Measurements from ENCODE around the gene VKORC1L1.

VKORC1L1 gene

DNA sequence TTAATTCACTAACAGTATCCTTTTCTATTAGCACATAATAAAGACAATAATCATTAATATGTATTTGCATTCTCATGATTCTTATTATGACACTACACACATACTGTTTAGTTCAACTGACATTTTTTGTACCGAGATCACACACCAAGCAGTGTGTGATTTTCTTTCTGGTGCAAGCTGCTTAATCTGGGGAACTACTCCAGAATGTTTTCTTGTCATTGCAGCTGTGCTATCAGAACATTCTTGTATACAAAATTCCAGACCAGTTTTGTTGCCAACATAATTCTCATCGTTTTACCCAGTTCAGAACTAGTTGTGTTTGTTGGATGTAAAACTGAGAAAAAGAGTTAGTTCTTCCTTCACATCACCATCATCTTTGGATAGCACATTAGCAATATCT lies 37.4 kb downstream of the VKORC1L1 start:
- Histone ChIP-seq H4K8ac (ENCODE audit: low read depth, low read length) (no peak overlapping the region), H3K27ac (replicated peaks; ENCODE audit: low read length) (no peak overlapping the region)
- no CpG with 5 or more reads among the region's 2 CpGs for WGBS, 2 donors (ENCODE audit: extremely low coverage in 2 of 2, insufficient read length in 2 of 2, insufficient replicate concordance in 1 of 2)

DNA sequence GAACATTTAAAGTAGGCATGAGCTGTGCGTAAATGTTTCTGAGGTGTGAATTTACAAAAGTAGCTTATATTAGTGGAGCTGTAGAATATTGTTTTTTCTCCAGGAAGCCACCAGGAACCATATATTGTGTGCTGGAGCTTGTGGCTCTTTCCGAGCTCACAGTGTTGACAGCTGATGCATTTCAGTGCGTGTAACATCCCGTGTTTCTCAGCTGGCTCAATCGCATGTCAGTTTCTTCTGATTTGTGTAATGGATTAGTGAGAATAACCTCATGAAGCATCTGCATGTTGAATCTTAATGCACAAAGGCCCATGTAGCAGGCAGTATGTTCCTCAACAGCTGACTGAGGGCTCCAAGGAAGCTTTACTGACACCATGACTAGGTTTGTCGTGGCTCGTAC lies 39.4 kb downstream of the VKORC1L1 start:
- Histone ChIP-seq H2BK120ac (ENCODE audit: low read depth, low read length) (no peak overlapping the region), H3K4me2 (ENCODE audit: insufficient read depth, low read length, poor library complexity, severe bottlenecking) (no peak overlapping the region), H3K23ac (ENCODE audit: low read depth, low read length, poor library complexity) (no peak overlapping the region), H3K79me1 (ENCODE audit: low read depth, low read length) (no peaks in the 10 kb centered on the region), H4K8ac (ENCODE audit: low read depth, low read length) (no peak overlapping the region), H3K9me3 (replicated peaks in 1 of 2; ENCODE audit: control insufficient read depth in 2 of 2, insufficient read depth in 1 of 2, low read depth in 1 of 2, low read length in 2 of 2) (no peaks in the 10 kb centered on the region), H3K4me1 (ENCODE audit: control insufficient read depth in 2 of 2, insufficient read depth in 1 of 2, low read depth in 1 of 2, low read length in 2 of 2) (no peaks in the 10 kb centered on the region), H3K27ac (replicated peaks; ENCODE audit: low read length) (no peak overlapping the region), H4K91ac (ENCODE audit: low read depth, low read length, poor library complexity) (no peak overlapping the region), H2BK5ac (ENCODE audit: low read length) (no peak overlapping the region), H3K18ac (ENCODE audit: low read length) (no peak overlapping the region), H3K27me3 (ENCODE audit: control insufficient read depth in 3 of 3, insufficient read depth in 3 of 3, low read depth in 1 of 3, low read length in 3 of 3) (no peaks in the 10 kb centered on the region), H2AFZ (ENCODE audit: low read length) (no peak overlapping the region), H3K4ac (ENCODE audit: low read length) (no peak overlapping the region), H2BK15ac (ENCODE audit: low read length) (no peak overlapping the region), H3K4me3 (ENCODE audit: low read length in 2 of 2) (no peak overlapping the region), H2AK5ac (ENCODE audit: low read depth, low read length) (no peak overlapping the region), H2BK12ac (ENCODE audit: low read length) (no peak overlapping the region), H3K36me3 (replicated peaks in 1 of 2; ENCODE audit: control insufficient read depth in 2 of 2, insufficient read depth in 2 of 2, low read length in 2 of 2) (no peaks in the 10 kb centered on the region), H3K14ac (ENCODE audit: low read length) (no peak overlapping the region), H3K9ac (ENCODE audit: low read depth, low read length, poor library complexity) (no peak overlapping the region)
- no CpG with 5 or more reads among the region's 7 CpGs for WGBS, 2 donors (ENCODE audit: extremely low coverage in 2 of 2, insufficient read length in 2 of 2, insufficient replicate concordance in 1 of 2)
- DNase-seq (ENCODE audit: low spot score), result no peak

More for the DNA sequence above, 37.4 kb downstream of the VKORC1L1 start:
- Histone ChIP-seq H3K9ac (ENCODE audit: low read depth, low read length, poor library complexity) (no peak overlapping the region), H3K4me1 (ENCODE audit: control insufficient read depth in 2 of 2, insufficient read depth in 1 of 2, low read depth in 1 of 2, low read length in 2 of 2) (no peaks in the 10 kb centered on the region), H3K79me1 (ENCODE audit: low read depth, low read length) (peaks cover 2% of the 10 kb centered on the region), H4K91ac (ENCODE audit: low read depth, low read length, poor library complexity) (no peak overlapping the region), H2BK5ac (ENCODE audit: low read length) (no peak overlapping the region), H2BK120ac (ENCODE audit: low read depth, low read length) (no peak overlapping the region), H2BK15ac (ENCODE audit: low read length) (no peak overlapping the region), H3K4me2 (ENCODE audit: insufficient read depth, low read length, poor library complexity, severe bottlenecking) (no peak overlapping the region), H3K4me3 (ENCODE audit: low read length in 2 of 2) (no peak overlapping the region), H3K23ac (ENCODE audit: low read depth, low read length, poor library complexity) (no peak overlapping the region), H3K14ac (ENCODE audit: low read length) (no peak overlapping the region), H2BK12ac (ENCODE audit: low read length) (no peak overlapping the region), H2AK5ac (ENCODE audit: low read depth, low read length) (no peak overlapping the region), H3K36me3 (replicated peaks in 1 of 2; ENCODE audit: control insufficient read depth in 2 of 2, insufficient read depth in 2 of 2, low read length in 2 of 2) (no peaks in the 10 kb centered on the region), H3K9me3 (replicated peaks in 1 of 2; ENCODE audit: control insufficient read depth in 2 of 2, insufficient read depth in 1 of 2, low read depth in 1 of 2, low read length in 2 of 2) (no peaks in the 10 kb centered on the region), H3K4ac (ENCODE audit: low read length) (no peak overlapping the region), H2AFZ (ENCODE audit: low read length) (no peak overlapping the region), H3K27me3 (ENCODE audit: control insufficient read depth in 3 of 3, insufficient read depth in 3 of 3, low read depth in 1 of 3, low read length in 3 of 3) (no peaks in the 10 kb centered on the region), H3K18ac (ENCODE audit: low read length) (no peak overlapping the region)
- DNase-seq (ENCODE audit: low spot score), result no peak

DNA sequence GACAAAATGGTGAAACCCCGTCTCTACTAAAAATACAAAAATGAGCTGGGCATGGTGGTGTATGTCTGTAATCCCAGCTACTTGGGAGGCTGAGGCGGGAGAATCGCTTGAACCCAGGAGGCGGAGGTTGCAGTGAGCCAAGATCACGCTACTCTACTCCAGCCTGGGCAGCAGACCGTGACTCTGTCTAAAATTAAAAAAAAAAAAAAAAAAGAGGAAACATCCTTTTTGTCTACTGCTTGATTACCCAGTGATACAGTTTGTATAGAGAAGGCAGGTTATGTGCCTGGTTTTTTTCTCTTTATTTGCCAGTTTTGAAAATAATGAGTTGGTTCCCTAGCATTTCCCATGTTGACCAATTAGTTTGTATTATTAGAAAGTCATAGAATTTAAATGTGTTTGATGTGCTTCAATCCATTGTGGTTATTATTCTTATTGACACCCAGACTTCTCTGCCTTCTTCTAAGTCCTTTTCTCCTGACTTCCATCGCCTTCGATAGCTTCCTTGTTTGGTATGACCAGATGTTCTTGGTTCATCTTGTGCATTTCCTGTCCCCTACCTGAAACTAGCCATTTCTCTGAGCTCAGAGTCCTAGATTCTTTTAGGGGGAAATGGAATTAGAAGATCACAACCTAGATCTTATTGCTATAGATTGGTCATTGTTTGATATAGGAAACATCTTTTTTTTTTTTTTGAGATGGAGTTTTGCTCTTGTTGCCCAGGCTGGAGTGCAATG lies 43.2 kb downstream of the VKORC1L1 start:
- H3K18ac ChIP-seq (ENCODE audit: low read length), result no peak overlapping the region
- no peak overlapping the region for H3K4ac ChIP-seq (ENCODE audit: low read length)
- DNase-seq (ENCODE audit: low spot score), result no peak
- no peak overlapping the region for H2BK12ac ChIP-seq (ENCODE audit: low read length)
- no peak overlapping the region for H2AFZ ChIP-seq (ENCODE audit: low read length)
- H3K9me3 ChIP-seq (replicated peaks in 1 of 2; ENCODE audit: control insufficient read depth in 2 of 2, insufficient read depth in 1 of 2, low read depth in 1 of 2, low read length in 2 of 2), result no peaks in the 10 kb centered on the region
- H3K4me2 ChIP-seq (ENCODE audit: insufficient read depth, low read length, poor library complexity, severe bottlenecking), result no peak overlapping the region
- no peak overlapping the region for H2AK5ac ChIP-seq (ENCODE audit: low read depth, low read length)
- no peak overlapping the region for H2BK120ac ChIP-seq (ENCODE audit: low read depth, low read length)
- H3K14ac ChIP-seq (ENCODE audit: low read length), result no peak overlapping the region
- no peak overlapping the region for H2BK5ac ChIP-seq (ENCODE audit: low read length)
- no peak overlapping the region for H4K8ac ChIP-seq (ENCODE audit: low read depth, low read length)
- H3K79me1 ChIP-seq (ENCODE audit: low read depth, low read length), result no peaks in the 10 kb centered on the region
- H3K27ac ChIP-seq (replicated peaks; ENCODE audit: low read length), result no peak overlapping the region
- no peak overlapping the region for H3K9ac ChIP-seq (ENCODE audit: low read depth, low read length, poor library complexity)
- H3K23ac ChIP-seq (ENCODE audit: low read depth, low read length, poor library complexity), result no peak overlapping the region
- H4K91ac ChIP-seq (ENCODE audit: low read depth, low read length, poor library complexity), result no peak overlapping the region
- H3K36me3 ChIP-seq (replicated peaks in 1 of 2; ENCODE audit: control insufficient read depth in 2 of 2, insufficient read depth in 2 of 2, low read length in 2 of 2), result no peaks in the 10 kb centered on the region
- H3K4me3 ChIP-seq (ENCODE audit: low read length in 2 of 2), result no peak overlapping the region
- no peaks in the 10 kb centered on the region for H3K27me3 ChIP-seq (ENCODE audit: control insufficient read depth in 3 of 3, insufficient read depth in 3 of 3, low read depth in 1 of 3, low read length in 3 of 3)
- H3K4me1 ChIP-seq (ENCODE audit: control insufficient read depth in 2 of 2, insufficient read depth in 1 of 2, low read depth in 1 of 2, low read length in 2 of 2), result no peaks in the 10 kb centered on the region
- H2BK15ac ChIP-seq (ENCODE audit: low read length), result no peak overlapping the region
- no CpG with 5 or more reads among the region's 8 CpGs for WGBS, 2 donors (ENCODE audit: extremely low coverage in 2 of 2, insufficient read length in 2 of 2, insufficient replicate concordance in 1 of 2)

DNA sequence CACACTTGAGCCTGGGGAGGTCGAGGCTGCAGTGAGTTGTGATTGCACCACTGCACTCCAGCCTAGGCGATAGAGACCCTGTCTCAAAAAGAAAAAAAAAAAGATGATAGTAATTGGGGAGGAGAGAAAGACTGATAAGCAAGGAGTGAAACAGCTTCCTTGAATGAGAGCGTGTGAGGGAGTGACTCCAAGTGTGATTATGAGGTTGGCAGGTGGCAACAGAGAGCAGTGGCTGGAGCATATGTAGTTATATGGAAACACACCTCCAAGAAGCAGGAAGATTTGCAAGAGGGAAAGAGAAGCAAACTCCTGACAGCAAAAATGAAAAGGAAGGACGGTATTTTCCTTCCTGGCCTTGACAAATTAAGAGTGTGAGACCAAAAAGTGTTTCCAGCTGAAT lies 50.4 kb downstream of the VKORC1L1 start:
- Histone ChIP-seq H3K18ac (ENCODE audit: low read length) (no peak overlapping the region), H3K9me3 (replicated peaks in 1 of 2; ENCODE audit: control insufficient read depth in 2 of 2, insufficient read depth in 1 of 2, low read depth in 1 of 2, low read length in 2 of 2) (no peaks in the 10 kb centered on the region), H3K4ac (ENCODE audit: low read length) (no peak overlapping the region), H4K91ac (ENCODE audit: low read depth, low read length, poor library complexity) (no peak overlapping the region), H3K4me2 (ENCODE audit: insufficient read depth, low read length, poor library complexity, severe bottlenecking) (no peak overlapping the region), H2BK12ac (ENCODE audit: low read length) (no peak overlapping the region), H2AFZ (ENCODE audit: low read length) (no peak overlapping the region), H3K4me3 (ENCODE audit: low read length in 2 of 2) (no peak overlapping the region), H2BK5ac (ENCODE audit: low read length) (no peak overlapping the region), H2BK15ac (ENCODE audit: low read length) (no peak overlapping the region), H3K27me3 (ENCODE audit: control insufficient read depth in 3 of 3, insufficient read depth in 3 of 3, low read depth in 1 of 3, low read length in 3 of 3) (no peaks in the 10 kb centered on the region), H2BK120ac (ENCODE audit: low read depth, low read length) (no peak overlapping the region), H4K8ac (ENCODE audit: low read depth, low read length) (no peak overlapping the region), H3K27ac (replicated peaks; ENCODE audit: low read length) (no peak overlapping the region), H2AK5ac (ENCODE audit: low read depth, low read length) (no peak overlapping the region), H3K36me3 (replicated peaks in 1 of 2; ENCODE audit: control insufficient read depth in 2 of 2, insufficient read depth in 2 of 2, low read length in 2 of 2) (peaks cover 0 to 4% of the 10 kb centered on the region in 2 donors), H3K23ac (ENCODE audit: low read depth, low read length, poor library complexity) (no peak overlapping the region), H3K79me1 (ENCODE audit: low read depth, low read length) (peaks cover 4% of the 10 kb centered on the region), H3K14ac (ENCODE audit: low read length) (no peak overlapping the region), H3K9ac (ENCODE audit: low read depth, low read length, poor library complexity) (no peak overlapping the region), H3K4me1 (ENCODE audit: control insufficient read depth in 2 of 2, insufficient read depth in 1 of 2, low read depth in 1 of 2, low read length in 2 of 2) (peaks cover 0 to 6% of the 10 kb centered on the region in 2 donors)
- no peak for DNase-seq (ENCODE audit: low spot score)
- WGBS, 2 donors (ENCODE audit: extremely low coverage in 2 of 2, insufficient read length in 2 of 2, insufficient replicate concordance in 1 of 2), result no CpG with 5 or more reads among the region's 4 CpGs

Data from neuronal stem cell (in vitro differentiated cells).